K562 (cell line): Measurements from ENCODE around the gene ZBED4. TPM values are rescaled to one million over a fixed set of nuclear protein-coding genes. Genes with fewer than 3 reads are reported as not detected.

Experiments used
- ETV5 ChIP-seq: sonication (generic); formaldehyde crosslinking; IDR thresholded peaks from 2 replicates; pipeline ENCODE4 v1.4.0; 2020; ENCODE audit warnings: low read depth, mild to moderate bottlenecking, missing genetic modification reagents
- KDM5B ChIP-seq: fragments of 200-600 bp; sonication (generic); IDR thresholded peaks from 2 replicates; pipeline ENCODE4 v1.6.1; 2012; ENCODE audit warnings: low read depth, mild to moderate bottlenecking, moderate library complexity, low read length, control low read depth, inconsistent platforms; ENCODE audit not compliant: insufficient replicate concordance
- L3MBTL2 ChIP-seq: fragments of 450-650 bp; IDR thresholded peaks from 2 replicates; pipeline ENCODE4 v1.6.1; 2016; ENCODE audit warnings: mild to moderate bottlenecking, moderate library complexity
- MIER1 ChIP-seq: fragments of 450-650 bp; IDR thresholded peaks from 2 replicates; pipeline ENCODE4 v1.6.1; 2016; ENCODE audit warnings: antibody characterized with exemption, mild to moderate bottlenecking, low read depth
- MTA3 ChIP-seq: fragments of 450-650 bp; formaldehyde crosslinking; IDR thresholded peaks from 2 replicates; pipeline ENCODE4 v1.6.1; 2017; ENCODE audit warnings: mild to moderate bottlenecking, borderline replicate concordance
- NRF1 ChIP-seq, 2 experiments: fragments of 450-650 bp; IDR thresholded peaks in 1 of 2; conservative IDR thresholded peaks in 1 of 2; 2 replicates each; pipeline ENCODE4 v1.6.1; 2014; ENCODE audit warnings: mild to moderate bottlenecking in 2 of 2
- POLR2G ChIP-seq: fragments of 200-400 bp; formaldehyde crosslinking; IDR thresholded peaks from 2 replicates; pipeline ENCODE4 v1.6.1; 2017; ENCODE audit warnings: low read depth, mild to moderate bottlenecking, antibody characterized with exemption, low read length, moderate library complexity
- POLR2H ChIP-seq: IDR thresholded peaks from 2 replicates; pipeline ENCODE4 v1.6.1; 2016; ENCODE audit warnings: missing genetic modification characterization, low read depth, mild to moderate bottlenecking, control low read depth, missing compliant biosample characterization, moderate library complexity
- RNF2 ChIP-seq: sonication (generic); IDR thresholded peaks from 2 replicates; pipeline ENCODE4 v1.6.1; 2016
- ZFP30 ChIP-seq: fragments of 250-450 bp; sonication (Bioruptor Pico); IDR thresholded peaks from 2 replicates; pipeline ENCODE4 v1.8.0; 2022; ENCODE audit warnings: moderate library complexity, mild to moderate bottlenecking, inconsistent platforms, borderline replicate concordance
- ZNF785 ChIP-seq: fragments of 250-450 bp; sonication (Bioruptor Pico); IDR thresholded peaks from 2 replicates; pipeline ENCODE4 v1.4.0; 2020; ENCODE audit warnings: mild to moderate bottlenecking
- polyA plus RNA-seq, 8 experiments: library from polyadenylated mRNA; depleted of rRNA in 4 of 8; stranded (reverse) in 5 of 8; unstranded in 3 of 8; fragments of >200 nt; fragmentation: Nextera tagmentation in 2 of 8; fragmentation: Illumina TruSeq in 1 of 8; extraction: Ambion mirVana in 2 of 8; extraction: Trizol in 1 of 8; gene quantifications; 2 replicates each; pipeline versions ENCODE4 v1.2.1 to v1.2.3, GENCODE V29; 2011 to 2014; ENCODE audit warnings: inconsistent platforms in 1 of 8, missing spikeins in 1 of 8
- total RNA-seq, 7 experiments: library from RNA; depleted of rRNA in 6 of 7; stranded (reverse); fragments of >200 nt in 6 of 7; fragmentation: Illumina TruSeq in 2 of 7; extraction: Trizol in 2 of 7; gene quantifications; 2 replicates each; pipeline versions ENCODE4 v1.2.1 to v1.2.3, GENCODE V29; 2011 to 2021; ENCODE audit warnings: low replicate concordance in 1 of 7
- TF ChIP-seq, protein P1 (sequence below): sonication (generic); formaldehyde crosslinking; IDR thresholded peaks from 2 replicates; pipeline ENCODE4 v1.8.1; 2022; ENCODE audit warnings: missing genetic modification reagents
- TF ChIP-seq, protein P2 (sequence below): fragments of 450-650 bp; IDR thresholded peaks from 2 replicates; pipeline ENCODE4 v1.7.1; 2018; ENCODE audit warnings: mild to moderate bottlenecking, low read depth; ENCODE audit not compliant: partially characterized antibody
- TF ChIP-seq, protein P3 (sequence below), 2 experiments: fragments of 200-800 bp in 1 of 2; sonication (Bioruptor generic) in 1 of 2; sonication (generic) in 1 of 2; formaldehyde crosslinking in 1 of 2; IDR thresholded peaks in 1 of 2; conservative IDR thresholded peaks in 1 of 2; 2 replicates each; pipeline versions ENCODE4 v1.5.0 to v1.6.1; 2016 to 2020; ENCODE audit warnings: missing compliant biosample characterization in 1 of 2, missing genetic modification characterization in 1 of 2, missing genetic modification reagents in 1 of 2
- TF ChIP-seq, protein P4 (sequence below): fragments of 250-450 bp; sonication (Bioruptor Pico); IDR thresholded peaks from 2 replicates; pipeline ENCODE4 v1.9.0; 2021; ENCODE audit warnings: mild to moderate bottlenecking, inconsistent platforms

ZBED4 gene
- total and polyA plus RNA-seq, 9 of the 15 experiments (the other 6 are each of a cell fraction or from before 2014, with no cell fraction given) = 1.5 to 16.8 (median 7.4) TPM

DNA sequence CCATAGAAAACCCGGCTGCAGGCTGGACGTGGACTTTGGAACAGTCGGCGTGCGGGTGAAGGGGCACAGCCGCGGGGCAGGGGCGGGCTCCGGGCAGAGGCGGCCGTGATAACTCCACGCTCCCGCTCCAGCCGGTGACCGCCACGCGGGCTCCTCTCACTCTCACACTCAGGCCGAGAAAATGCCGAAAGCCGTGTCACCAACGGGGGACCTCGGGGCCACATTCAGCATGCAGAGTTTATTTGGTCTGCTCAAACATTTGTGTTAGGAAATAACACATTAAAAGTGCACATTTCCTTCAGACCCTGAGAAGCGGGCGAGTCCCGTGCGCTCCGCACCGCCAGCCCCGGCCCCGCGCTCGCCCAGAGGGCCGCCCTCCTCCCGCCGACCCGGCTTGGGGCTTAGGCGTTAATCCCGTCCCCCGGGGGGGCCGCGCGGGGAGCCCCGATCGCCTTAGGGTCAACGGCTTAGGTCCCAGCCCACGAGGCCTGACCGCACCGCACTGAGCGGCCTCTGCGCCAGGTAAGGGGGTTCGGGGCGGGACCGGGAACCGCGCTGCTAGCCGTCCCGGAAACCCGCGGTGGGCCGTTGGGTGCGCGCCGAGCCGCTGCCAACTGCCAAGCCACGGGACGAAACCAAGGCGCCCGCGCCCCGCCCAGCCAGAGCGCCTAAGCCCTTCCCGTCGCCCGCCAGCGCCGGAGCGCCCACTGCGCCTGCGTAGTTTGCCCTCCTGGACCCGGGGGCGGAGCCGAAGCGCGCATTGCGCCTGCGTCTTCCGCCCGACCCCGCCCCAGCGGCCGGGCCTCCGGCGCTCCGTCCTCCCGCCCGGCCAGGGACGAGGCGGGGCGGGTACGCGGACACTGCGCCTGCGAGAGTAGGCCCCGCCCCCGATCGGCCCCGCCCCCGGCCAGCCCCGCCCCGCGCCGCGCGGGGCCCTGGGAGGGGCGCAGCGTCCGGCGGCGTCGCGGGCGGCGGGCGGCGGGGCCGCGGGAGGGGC, at the start of gene ZBED4 (continued):
- peak; percentile 79 for TF ChIP-seq KDM5B
- no peak for TF ChIP-seq ZFP30 (CRISPR knock-in tag)
- TF ChIP-seq ETV5 (CRISPR knock-in tag) = 0 out of 2 replicates have a peak, but pooled peaks have one; percentile 41
- peak; percentile 67; the same call in 1 of the 2 replicates for TF ChIP-seq MTA3
- TF ChIP-seq, protein P1, sequence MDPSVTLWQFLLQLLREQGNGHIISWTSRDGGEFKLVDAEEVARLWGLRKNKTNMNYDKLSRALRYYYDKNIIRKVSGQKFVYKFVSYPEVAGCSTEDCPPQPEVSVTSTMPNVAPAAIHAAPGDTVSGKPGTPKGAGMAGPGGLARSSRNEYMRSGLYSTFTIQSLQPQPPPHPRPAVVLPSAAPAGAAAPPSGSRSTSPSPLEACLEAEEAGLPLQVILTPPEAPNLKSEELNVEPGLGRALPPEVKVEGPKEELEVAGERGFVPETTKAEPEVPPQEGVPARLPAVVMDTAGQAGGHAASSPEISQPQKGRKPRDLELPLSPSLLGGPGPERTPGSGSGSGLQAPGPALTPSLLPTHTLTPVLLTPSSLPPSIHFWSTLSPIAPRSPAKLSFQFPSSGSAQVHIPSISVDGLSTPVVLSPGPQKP (CRISPR knock-in tag) = no peak
- TF ChIP-seq NRF1 (conservative IDR thresholded peaks at IDR 0.05 in 1 of 2, IDR thresholded peaks at IDR 0.05 in 1 of 2) = peak; percentile 93 to 94
- TF ChIP-seq, protein P2, sequence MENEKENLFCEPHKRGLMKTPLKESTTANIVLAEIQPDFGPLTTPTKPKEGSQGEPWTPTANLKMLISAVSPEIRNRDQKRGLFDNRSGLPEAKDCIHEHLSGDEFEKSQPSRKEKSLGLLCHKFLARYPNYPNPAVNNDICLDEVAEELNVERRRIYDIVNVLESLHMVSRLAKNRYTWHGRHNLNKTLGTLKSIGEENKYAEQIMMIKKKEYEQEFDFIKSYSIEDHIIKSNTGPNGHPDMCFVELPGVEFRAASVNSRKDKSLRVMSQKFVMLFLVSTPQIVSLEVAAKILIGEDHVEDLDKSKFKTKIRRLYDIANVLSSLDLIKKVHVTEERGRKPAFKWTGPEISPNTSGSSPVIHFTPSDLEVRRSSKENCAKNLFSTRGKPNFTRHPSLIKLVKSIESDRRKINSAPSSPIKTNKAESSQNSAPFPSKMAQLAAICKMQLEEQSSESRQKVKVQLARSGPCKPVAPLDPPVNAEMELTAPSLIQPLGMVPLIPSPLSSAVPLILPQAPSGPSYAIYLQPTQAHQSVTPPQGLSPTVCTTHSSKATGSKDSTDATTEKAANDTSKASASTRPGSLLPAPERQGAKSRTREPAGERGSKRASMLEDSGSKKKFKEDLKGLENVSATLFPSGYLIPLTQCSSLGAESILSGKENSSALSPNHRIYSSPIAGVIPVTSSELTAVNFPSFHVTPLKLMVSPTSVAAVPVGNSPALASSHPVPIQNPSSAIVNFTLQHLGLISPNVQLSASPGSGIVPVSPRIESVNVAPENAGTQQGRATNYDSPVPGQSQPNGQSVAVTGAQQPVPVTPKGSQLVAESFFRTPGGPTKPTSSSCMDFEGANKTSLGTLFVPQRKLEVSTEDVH = no peak
- TF ChIP-seq, protein P3, sequence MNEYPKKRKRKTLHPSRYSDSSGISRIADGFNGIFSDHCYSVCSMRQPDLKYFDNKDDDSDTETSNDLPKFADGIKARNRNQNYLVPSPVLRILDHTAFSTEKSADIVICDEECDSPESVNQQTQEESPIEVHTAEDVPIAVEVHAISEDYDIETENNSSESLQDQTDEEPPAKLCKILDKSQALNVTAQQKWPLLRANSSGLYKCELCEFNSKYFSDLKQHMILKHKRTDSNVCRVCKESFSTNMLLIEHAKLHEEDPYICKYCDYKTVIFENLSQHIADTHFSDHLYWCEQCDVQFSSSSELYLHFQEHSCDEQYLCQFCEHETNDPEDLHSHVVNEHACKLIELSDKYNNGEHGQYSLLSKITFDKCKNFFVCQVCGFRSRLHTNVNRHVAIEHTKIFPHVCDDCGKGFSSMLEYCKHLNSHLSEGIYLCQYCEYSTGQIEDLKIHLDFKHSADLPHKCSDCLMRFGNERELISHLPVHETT (CRISPR knock-in tag; conservative IDR thresholded peaks at IDR 0.05 in 1 of 2, IDR thresholded peaks at IDR 0.05 in 1 of 2) = peak in 1 of 2 experiments; percentile 71; a peak in 1 of 4 replicates
- peak; percentile 61; the same call in 1 of the 2 replicates for TF ChIP-seq RNF2
- no peak for TF ChIP-seq ZNF785 (CRISPR knock-in tag)
- TF ChIP-seq, protein P4, sequence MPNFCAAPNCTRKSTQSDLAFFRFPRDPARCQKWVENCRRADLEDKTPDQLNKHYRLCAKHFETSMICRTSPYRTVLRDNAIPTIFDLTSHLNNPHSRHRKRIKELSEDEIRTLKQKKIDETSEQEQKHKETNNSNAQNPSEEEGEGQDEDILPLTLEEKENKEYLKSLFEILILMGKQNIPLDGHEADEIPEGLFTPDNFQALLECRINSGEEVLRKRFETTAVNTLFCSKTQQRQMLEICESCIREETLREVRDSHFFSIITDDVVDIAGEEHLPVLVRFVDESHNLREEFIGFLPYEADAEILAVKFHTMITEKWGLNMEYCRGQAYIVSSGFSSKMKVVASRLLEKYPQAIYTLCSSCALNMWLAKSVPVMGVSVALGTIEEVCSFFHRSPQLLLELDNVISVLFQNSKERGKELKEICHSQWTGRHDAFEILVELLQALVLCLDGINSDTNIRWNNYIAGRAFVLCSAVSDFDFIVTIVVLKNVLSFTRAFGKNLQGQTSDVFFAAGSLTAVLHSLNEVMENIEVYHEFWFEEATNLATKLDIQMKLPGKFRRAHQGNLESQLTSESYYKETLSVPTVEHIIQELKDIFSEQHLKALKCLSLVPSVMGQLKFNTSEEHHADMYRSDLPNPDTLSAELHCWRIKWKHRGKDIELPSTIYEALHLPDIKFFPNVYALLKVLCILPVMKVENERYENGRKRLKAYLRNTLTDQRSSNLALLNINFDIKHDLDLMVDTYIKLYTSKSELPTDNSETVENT = peak; percentile 39; the same call in 1 of the 2 replicates
- no peak for TF ChIP-seq MIER1
- TF ChIP-seq POLR2G = peak; percentile 94
- TF ChIP-seq L3MBTL2 = peak; percentile 78
- peak; percentile 79 for TF ChIP-seq POLR2H (tag)
